ENCODE results near the gene IL21.
"Not testable (repeated sequence)": the region's sequence is repeated elsewhere in the genome, so short reads cannot be mapped to it uniquely, and the experiment has no call there.

IL21 gene

GRCh38 chr4:122577189-122577553 lies 43.7 kb downstream of the IL21 start:
- DNase-seq = no peak

- DNase-seq = peak; percentile 36 to 59 (median 51)
Observed at GRCh38 chr4:122576261-122577188, 44.3 kb downstream of the IL21 start.

GRCh38 chr4:122574347-122574746 lies 46.5 kb downstream of the IL21 start:
- DNase-seq = not testable (repeated sequence)

GRCh38 chr4:122562449-122562848 lies 58.4 kb downstream of the IL21 start:
- DNase-seq = no peak

Measured in suppressor macrophage (primary cell).